ENCODE measurements around the gene MPC1. TPM values are rescaled to one million over a fixed set of nuclear protein-coding genes. Genes with fewer than 3 reads are reported as not detected.

The MPC1 gene
- total and polyA plus RNA-seq, 2 experiments from 2014 or later = 15.5 to 39.4 TPM

DNA sequence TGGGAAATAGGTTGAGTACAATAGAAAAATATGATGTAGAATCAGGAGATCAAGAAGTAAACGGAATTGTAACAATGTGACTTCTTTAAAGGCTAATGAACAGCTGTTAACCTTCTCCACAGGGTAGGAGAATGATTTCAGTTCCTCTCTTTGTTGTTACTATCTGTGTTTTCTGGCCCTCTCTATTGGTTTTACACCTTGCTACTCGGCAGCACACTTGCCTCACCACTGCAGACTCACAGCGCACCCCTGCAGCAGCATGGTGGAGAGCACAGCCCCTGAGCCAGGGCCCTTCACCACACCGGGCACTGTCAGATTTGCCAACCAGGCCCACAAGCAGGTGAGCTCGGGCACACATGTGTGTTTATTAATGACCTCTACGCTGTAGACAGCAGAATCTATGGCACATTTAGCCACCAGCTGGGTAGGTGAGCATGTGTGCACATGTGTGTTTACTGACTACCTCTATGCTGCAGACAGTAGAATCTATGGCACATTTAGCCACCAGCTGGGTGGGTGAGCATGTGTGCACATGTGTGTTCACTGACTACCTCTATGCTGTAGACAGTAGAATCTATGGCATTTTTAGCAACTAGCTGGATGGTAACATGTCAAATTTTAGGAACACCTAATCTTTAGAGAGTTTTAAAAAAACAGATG lies 57.2 kb downstream of the MPC1 start:
- TF ChIP-seq EZH2 (IDR thresholded peaks at IDR 0.05; ENCODE audit: low read depth, unreplicated experiment) (no peak), STAT1 (IDR thresholded peaks at IDR 0.05; ENCODE audit: unreplicated experiment) (no peak), NANOG (IDR thresholded peaks at IDR 0.05; ENCODE audit: borderline replicate concordance) (no peak), ZNF331 (CRISPR knock-in tag; IDR thresholded peaks at IDR 0.05; ENCODE audit: low read depth) (no peak)
- peaks cover 47% of the 10 kb centered on the region for H3K36me3 Mint-ChIP-seq (ENCODE audit: low read depth)
- Histone ChIP-seq H2AFZ (no peak overlapping the region), H4K20me1 (replicated peaks; ENCODE audit: insufficient read depth) (peaks cover 14% of the 10 kb centered on the region; the same call in 1 of the 2 replicates), H3K4me2 (no peak overlapping the region), H3K4me1 (ENCODE audit: insufficient read depth) (peaks cover 8% of the 10 kb centered on the region), H3K79me2 (replicated peaks; ENCODE audit: insufficient read depth) (peaks cover 48% of the 10 kb centered on the region), H3K27me3 (ENCODE audit: insufficient read depth) (no peaks in the 10 kb centered on the region), H3K4me3 (no peak overlapping the region), H3K27ac (ENCODE audit: low read depth) (no peak overlapping the region), H3F3A (replicated peaks; ENCODE audit: low read depth) (no peaks in the 10 kb centered on the region), H3K9me2 (ENCODE audit: insufficient read depth) (no peaks in the 10 kb centered on the region), H3K36me3 (ENCODE audit: insufficient read depth) (peaks cover 16% of the 10 kb centered on the region)
- DNase-seq (ENCODE audit: low spot score) (peak; percentile 23), ATAC-seq (no peak; the same call in 2 of the 3 replicates)
- H3K4me3 Mint-ChIP-seq = no peak overlapping the region
- H3K27ac Mint-ChIP-seq = no peak overlapping the region
- peaks cover 15% of the 10 kb centered on the region for H3K4me1 Mint-ChIP-seq
- H3K27me3 Mint-ChIP-seq (ENCODE audit: insufficient read depth, low read depth, poor library complexity) = no peaks in the 10 kb centered on the region
- H3K9me3 Mint-ChIP-seq = no peaks in the 10 kb centered on the region

GRCh38 chr6:166323395-166323794 lies 59.3 kb downstream of the MPC1 start:
- DNase-seq (ENCODE audit: low spot score) = no peak
- no peak overlapping the region for H3K27ac ChIP-seq (ENCODE audit: low read depth)

More at GRCh38 chr6:166323395-166323794, 59.3 kb downstream of the MPC1 start:
- Histone ChIP-seq H3K36me3 (ENCODE audit: insufficient read depth) (peaks cover 20% of the 10 kb centered on the region), H3K9me2 (ENCODE audit: insufficient read depth) (no peaks in the 10 kb centered on the region), H3K4me3 (no peak overlapping the region), H4K20me1 (replicated peaks; ENCODE audit: insufficient read depth) (peaks cover 4% of the 10 kb centered on the region; the same call in 1 of the 2 replicates), H3K27me3 (ENCODE audit: insufficient read depth) (no peaks in the 10 kb centered on the region), H3K79me2 (replicated peaks; ENCODE audit: insufficient read depth) (peaks cover 28% of the 10 kb centered on the region), H3F3A (replicated peaks; ENCODE audit: low read depth) (no peaks in the 10 kb centered on the region), H3K4me2 (no peak overlapping the region), H3K4me1 (ENCODE audit: insufficient read depth) (no peaks in the 10 kb centered on the region), H2AFZ (no peak overlapping the region)
- H3K9me3 Mint-ChIP-seq = no peaks in the 10 kb centered on the region
- ATAC-seq = no peak
- no peak for TF ChIP-seq EZH2 (IDR thresholded peaks at IDR 0.05; ENCODE audit: low read depth, unreplicated experiment)
- TF ChIP-seq, protein P1, sequence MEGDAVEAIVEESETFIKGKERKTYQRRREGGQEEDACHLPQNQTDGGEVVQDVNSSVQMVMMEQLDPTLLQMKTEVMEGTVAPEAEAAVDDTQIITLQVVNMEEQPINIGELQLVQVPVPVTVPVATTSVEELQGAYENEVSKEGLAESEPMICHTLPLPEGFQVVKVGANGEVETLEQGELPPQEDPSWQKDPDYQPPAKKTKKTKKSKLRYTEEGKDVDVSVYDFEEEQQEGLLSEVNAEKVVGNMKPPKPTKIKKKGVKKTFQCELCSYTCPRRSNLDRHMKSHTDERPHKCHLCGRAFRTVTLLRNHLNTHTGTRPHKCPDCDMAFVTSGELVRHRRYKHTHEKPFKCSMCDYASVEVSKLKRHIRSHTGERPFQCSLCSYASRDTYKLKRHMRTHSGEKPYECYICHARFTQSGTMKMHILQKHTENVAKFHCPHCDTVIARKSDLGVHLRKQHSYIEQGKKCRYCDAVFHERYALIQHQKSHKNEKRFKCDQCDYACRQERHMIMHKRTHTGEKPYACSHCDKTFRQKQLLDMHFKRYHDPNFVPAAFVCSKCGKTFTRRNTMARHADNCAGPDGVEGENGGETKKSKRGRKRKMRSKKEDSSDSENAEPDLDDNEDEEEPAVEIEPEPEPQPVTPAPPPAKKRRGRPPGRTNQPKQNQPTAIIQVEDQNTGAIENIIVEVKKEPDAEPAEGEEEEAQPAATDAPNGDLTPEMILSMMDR (conservative IDR thresholded peaks at IDR 0.05; ENCODE audit: low read depth in 2 of 2) = no peak
- TF ChIP-seq NANOG (IDR thresholded peaks at IDR 0.05; ENCODE audit: borderline replicate concordance) = no peak
- no peak for TF ChIP-seq STAT1 (IDR thresholded peaks at IDR 0.05; ENCODE audit: unreplicated experiment)
- H3K36me3 Mint-ChIP-seq (ENCODE audit: low read depth) = peaks cover 46% of the 10 kb centered on the region
- peaks cover 10% of the 10 kb centered on the region for H3K4me1 Mint-ChIP-seq
- H3K27ac Mint-ChIP-seq = no peak overlapping the region
- H3K4me3 Mint-ChIP-seq = no peak overlapping the region
- H3K27me3 Mint-ChIP-seq (ENCODE audit: insufficient read depth, low read depth, poor library complexity) = peaks cover 2% of the 10 kb centered on the region

Data from GM23338 (cell line).